HUDEP-2 (cell line): ENCODE results near the gene FABP1.

Experiments
- DNase-seq, 76 experiments: peaks; one replicate each; lab custom pipeline; 2025; ENCODE audit not compliant: unreplicated experiment in 76 of 76; lab: John Stamatoyannopoulos, UW

The FABP1 gene

DNA sequence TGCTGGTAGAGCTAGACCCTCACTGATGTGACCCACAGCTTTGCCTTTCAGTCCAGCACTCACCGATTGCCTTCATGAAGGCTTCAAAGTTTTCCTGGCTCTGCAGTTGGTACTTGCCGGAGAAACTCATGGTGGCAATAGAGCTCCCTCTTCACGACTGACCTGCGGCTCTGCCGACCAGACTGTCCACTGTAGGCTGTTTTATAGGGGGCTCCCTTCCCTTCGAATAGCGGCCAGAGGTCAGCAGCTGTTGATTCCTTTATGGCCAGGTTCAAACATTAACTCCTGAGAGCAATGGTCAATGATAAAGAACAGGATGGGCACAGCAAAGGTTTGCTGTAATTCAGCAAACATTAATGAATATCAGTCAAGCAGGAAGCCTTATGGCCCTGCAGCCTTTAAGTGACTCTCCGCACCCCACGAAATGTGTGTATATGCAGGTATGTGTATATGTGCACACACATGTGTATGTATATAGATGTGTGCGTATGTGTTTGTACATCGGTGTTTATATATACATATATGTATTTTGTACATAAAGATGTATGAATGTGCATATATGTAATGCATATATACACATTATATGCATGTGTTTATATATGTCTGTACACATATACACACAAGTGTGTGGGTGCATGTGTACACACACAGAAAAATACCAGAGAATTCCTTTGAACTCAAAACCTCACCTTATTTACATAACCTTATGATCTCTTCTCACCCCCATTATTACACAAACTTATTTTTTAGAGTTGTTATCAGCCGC, at the start of gene FABP1:
Gene FABP1 (minus strand): TSS at position 175 of the 766 bp plus-strand sequence. CDS start 45 bp downstream, at position 130.
- DNase-seq: no peak

DNA sequence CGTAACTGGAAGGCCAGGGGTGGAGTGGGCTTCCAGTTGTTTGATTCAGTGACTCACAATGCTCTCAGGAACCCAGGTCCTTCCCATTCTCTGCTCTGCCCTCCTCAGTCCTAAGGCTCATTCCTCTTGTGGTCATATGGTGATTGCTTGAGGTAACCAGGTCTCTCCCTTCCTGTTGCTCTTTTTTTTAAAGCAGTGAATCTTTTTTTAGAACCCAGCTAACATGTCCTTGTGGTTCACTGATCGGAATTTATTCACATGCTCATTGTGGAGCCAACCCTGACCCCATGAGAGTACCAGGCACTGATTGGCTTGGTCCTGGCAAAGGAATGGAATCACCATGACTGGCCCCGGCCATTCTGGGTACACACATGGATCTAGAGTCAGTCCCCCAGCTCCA, 49.7 kb upstream of the FABP1 start:
- DNase-seq: no peak

GRCh38 chr2:88176352-88176984, 48.6 kb upstream of the FABP1 start:
- DNase-seq: no peak

DNA sequence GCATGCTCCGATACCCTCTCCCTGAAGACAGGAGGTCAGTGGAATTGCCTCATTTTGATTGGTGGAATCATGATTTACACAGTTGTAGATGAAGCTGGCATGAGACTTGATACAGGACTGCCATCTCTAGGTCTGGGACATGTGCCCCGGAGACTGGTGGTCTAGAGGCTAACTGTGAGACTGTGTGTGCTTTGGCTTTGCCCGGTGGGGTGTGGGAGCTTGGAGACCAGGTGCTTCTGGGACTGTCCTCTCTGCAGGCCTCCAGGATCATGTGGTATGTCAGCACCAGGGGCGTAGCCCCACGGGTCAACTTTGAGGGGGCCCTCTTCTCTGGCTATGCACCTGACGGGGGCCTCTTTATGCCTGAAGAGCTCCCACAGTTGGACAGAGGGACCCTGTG, 45.0 kb upstream of the FABP1 start:
- no peak for DNase-seq

GRCh38 chr2:88171966-88172365, 44.1 kb upstream of the FABP1 start:
- DNase-seq: no peak

GRCh38 chr2:88170472-88170892, 42.6 kb upstream of the FABP1 start:
- no peak for DNase-seq

DNA sequence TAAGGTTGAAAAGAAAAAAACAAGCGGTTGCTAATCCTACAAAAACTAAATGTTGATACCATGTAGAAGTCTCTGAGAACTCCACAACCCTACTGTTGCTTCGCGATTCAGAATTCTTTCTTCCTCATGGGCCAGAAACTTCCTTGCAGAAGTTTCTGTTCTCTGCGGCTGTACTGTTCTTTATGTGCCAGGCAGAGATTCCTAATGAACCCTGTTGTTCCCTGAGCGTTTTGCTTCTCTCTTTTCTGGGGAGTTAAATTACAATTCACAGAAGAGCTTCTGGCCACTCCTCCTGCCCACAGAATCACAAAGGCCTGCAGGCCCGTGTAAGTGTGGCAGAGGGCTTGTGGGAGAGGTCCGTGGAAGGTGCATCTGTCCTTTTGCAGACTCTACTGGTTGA, 40.5 kb upstream of the FABP1 start:
- DNase-seq: no peak

DNA sequence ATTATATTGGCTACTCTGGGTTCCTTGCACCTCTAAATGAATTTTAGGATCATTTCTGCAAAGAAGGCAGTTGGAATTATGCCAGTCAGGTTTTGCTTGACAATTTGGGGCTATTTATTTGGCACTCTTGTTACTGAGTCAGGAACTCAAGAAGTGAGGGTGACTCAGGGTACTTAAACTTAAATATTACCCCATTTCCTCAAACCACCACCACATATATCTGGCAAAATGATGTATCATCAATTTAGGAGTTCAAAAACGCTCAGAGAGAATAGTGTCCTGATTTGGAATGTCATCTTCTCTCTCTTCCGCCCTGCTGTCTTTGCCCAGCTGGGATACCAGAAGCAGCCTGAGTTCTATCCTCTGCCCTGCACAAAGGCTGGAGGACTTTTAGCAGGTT, 39.9 kb upstream of the FABP1 start:
- no peak for DNase-seq

GRCh38 chr2:88165332-88166003, 37.6 kb upstream of the FABP1 start:
- no peak for DNase-seq

GRCh38 chr2:88161446-88162244, 33.8 kb upstream of the FABP1 start:
- no peak for DNase-seq

DNA sequence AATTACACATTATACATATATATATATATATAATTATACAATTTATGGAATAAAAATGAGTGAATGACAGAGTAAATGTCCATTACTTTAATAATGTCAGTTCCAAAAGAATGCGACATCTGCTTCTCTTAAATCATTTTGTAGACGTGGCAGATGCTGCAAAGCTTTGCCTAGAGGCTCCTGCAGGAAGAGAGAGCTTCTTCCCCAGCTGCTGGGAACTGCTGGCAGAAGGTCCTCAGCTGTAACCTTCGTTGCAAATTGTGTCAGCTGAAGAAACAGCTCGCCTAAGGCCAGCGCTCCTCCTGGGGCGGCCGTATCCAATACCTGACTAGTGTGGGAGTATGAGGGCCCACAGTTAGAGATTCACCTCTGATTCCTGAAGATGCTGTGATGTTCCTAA, 32.7 kb upstream of the FABP1 start:
- no peak for DNase-seq

DNA sequence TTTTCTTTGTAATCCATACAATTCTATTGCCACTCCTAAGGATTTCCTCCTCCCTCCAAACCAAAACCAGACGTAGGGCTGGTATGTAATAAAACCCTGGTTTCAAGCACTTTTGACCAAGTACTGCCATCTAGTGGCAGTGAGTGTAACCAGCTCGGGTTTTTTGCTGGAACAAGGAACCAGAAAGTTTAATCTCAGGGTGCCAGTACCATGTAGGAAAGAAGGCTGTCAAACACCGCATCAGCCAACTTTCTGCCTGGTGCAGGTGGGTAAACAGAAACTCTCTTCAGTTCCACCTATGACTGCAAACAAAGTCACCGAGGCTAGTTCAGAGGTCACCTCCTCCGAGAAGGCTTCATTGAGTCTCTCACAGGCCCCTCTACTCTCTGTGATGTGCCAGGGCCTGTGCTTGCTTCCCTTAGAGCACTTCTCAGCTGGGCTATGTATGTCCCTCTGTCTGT, 32.1 kb upstream of the FABP1 start:
- DNase-seq: peak in 47 of 76 experiments; percentile 1 to 70 (median 25)

GRCh38 chr2:88159481-88159880, 31.6 kb upstream of the FABP1 start:
- DNase-seq: no peak

GRCh38 chr2:88148929-88149438, 21.1 kb upstream of the FABP1 start:
- no peak for DNase-seq

GRCh38 chr2:88147145-88147544, 19.3 kb upstream of the FABP1 start:
- no peak for DNase-seq

DNA sequence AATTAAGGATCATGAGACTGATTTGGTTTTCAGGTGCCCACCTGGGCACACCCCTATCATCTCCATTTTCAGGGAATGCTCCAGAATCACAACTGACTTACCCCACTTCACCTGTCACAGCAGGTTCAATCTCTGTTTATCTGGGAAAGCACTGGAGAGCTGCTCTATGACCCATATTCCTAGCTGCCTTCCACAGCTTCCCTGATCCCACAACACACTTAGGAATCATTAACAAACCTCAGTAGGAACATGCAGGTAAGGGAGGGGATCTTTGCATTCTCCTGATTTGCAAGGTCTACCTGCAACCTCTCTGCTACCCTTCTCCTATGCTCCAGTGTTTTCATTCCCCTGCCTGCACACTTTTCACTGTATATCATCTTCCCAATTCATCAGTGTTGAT, 18.7 kb upstream of the FABP1 start:
- DNase-seq: no peak

DNA sequence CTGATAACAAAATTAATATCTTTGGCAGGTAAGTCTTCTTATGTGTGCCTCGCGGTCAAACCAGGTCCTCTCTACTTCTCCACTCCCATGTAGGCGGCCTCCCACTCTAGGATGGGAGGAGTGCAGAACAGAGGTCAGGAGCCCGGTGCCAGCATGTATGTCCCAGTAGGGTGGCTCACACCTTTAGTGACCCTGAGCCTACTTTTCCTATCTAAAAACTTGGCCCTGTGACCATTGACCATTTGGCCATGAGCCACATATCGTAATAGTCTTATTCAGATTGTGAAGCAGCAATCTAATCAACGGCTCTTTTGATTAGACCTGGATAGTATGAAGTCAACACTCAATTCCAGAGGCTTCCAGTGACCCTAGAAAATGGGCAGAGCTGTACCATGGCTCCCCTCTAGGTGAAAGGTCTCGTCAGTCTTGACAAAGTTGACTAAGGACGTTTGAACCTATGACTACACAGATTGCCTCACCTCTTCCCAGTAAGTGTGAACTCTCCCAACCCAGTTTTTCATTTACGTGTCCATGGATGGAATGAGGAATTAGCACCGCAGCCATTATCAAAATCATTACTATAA, 17.1 kb upstream of the FABP1 start:
- DNase-seq: no peak

GRCh38 chr2:88144271-88144670, 16.4 kb upstream of the FABP1 start:
- no peak for DNase-seq

GRCh38 chr2:88141952-88142351, 14.1 kb upstream of the FABP1 start:
- no peak for DNase-seq

DNA sequence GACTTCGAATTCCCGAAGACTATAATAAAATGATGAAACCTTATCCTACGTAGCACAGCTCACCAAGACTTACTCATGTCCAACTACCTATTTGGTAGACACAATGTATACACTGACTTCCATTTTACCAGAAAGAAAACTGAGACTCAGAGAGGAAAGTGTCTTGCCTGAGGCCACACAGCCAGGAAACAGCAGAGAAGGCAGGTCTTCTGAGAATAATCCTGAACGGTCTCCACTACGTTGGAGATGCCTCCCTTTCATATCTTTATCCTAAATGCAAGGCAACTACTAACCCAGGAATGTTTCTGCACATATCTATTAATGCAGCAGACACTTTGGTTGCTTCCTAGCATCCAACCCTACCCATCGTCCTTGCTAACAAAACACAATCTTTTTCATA, 11.9 kb upstream of the FABP1 start:
- no peak for DNase-seq
